ENCODE measurements around the gene RFFL.

Gene RFFL

DNA sequence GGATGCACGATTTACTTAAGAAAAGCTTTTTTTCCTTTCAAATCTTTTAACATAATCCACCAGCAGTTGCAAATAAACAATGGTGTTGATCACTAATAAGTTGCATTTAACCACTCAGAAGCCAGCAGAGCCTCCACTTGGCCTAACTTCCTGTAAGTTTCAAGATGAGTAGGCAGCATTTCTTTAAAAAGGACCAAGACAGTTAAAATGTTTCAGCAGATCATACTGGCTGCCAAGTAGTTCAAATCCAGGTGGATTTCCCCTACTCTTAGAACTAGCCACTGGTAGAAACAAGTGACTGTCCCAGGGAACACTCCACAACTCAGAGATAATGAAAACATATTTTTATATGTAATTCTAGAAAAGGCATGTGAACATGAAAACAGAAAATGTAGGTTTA, 17.0 kb upstream of the RFFL start:
- H3K4me3 ChIP-seq (ENCODE audit: low read depth, low read length) = peak overlapping the region; percentile 21; the same call in 1 of the 2 replicates
- H3K27ac ChIP-seq (ENCODE audit: low read depth, low read length) = peak overlapping the region; percentile 74
- no peaks in the 10 kb centered on the region for H3K27me3 ChIP-seq (ENCODE audit: control insufficient read depth, insufficient read depth, low read length)
- H3K4me1 ChIP-seq (ENCODE audit: control insufficient read depth, insufficient read depth, low read length) = peaks cover 45% of the 10 kb centered on the region
- H3K9ac ChIP-seq (ENCODE audit: low read depth, low read length) = no peak overlapping the region
- no peaks in the 10 kb centered on the region for H3K36me3 ChIP-seq (ENCODE audit: control insufficient read depth, insufficient read depth, low read length)
- no peaks in the 10 kb centered on the region for H3K9me3 ChIP-seq (ENCODE audit: control insufficient read depth, insufficient read depth, low read length)

DNA sequence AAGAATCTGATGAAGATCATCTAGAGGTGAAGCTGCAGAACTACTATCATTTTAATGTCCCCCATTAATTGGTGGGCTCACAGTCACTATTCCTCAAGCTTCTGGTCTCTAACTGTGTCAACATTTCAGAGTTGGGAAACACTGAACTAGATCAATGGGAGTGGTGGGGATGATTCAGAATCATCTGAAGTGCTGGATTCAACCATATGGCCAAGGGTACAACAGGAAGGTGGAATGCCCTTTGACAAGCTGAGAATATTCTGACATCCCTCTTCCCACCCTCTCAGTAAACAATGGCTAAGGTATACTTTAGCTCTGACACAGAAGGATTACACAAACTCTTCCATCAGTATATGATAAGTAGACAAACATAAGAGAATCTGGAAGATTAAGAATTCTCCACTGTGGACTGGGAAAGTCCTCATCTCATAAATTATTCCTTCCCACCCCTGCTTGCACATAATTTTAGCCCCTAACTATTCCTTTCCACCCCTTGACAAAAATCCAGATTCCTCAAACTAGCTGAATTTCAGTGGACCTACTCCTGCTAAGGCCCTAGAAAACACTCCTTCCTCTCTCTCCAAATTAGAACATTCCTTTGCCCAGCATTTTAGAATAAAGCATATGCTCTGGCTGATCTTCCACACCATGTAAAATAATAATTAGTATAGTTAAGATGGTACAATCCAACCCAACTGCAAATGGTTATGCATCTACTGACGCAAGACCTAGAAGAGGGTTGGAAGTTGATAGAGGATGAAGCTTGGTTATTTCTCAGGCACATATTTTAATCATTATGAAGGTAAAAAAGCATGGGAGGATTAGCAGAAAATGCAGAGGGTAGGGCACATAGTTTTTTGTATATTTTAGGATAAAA, 16.3 kb upstream of the RFFL start:
- no peak overlapping the region for H3K9ac ChIP-seq (ENCODE audit: low read depth, low read length)
- peaks cover 39% of the 10 kb centered on the region for H3K4me1 ChIP-seq (ENCODE audit: control insufficient read depth, insufficient read depth, low read length)
- no peaks in the 10 kb centered on the region for H3K27me3 ChIP-seq (ENCODE audit: control insufficient read depth, insufficient read depth, low read length)
- peak overlapping the region; percentile 74 for H3K27ac ChIP-seq (ENCODE audit: low read depth, low read length)
- H3K4me3 ChIP-seq (ENCODE audit: low read depth, low read length) = peak overlapping the region; percentile 21; the same call in 1 of the 2 replicates
- no peaks in the 10 kb centered on the region for H3K9me3 ChIP-seq (ENCODE audit: control insufficient read depth, insufficient read depth, low read length)
- no peaks in the 10 kb centered on the region for H3K36me3 ChIP-seq (ENCODE audit: control insufficient read depth, insufficient read depth, low read length)

DNA sequence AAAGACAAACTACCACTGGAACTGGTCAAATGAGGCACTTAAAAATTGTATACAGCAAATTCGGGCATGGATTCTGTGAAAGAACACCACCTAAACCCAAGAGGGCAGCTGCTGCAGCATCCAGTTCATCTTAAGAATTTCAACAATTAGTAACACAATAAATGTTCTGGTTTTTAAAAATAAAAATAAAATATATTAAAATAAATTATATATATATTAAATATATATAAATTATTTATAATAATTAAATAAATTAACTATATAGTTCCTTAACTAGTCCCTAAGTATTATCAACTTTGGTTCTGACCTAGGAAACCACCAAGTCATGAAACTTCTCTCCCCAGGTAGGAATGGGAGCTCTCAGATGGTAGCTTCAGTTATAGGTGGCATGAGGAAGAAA, 13.4 kb upstream of the RFFL start:
- Histone ChIP-seq H3K9me3 (ENCODE audit: control insufficient read depth, insufficient read depth, low read length) (no peaks in the 10 kb centered on the region), H3K4me1 (ENCODE audit: control insufficient read depth, insufficient read depth, low read length) (peaks cover 24% of the 10 kb centered on the region), H3K27ac (ENCODE audit: low read depth, low read length) (no peak overlapping the region)

DNA sequence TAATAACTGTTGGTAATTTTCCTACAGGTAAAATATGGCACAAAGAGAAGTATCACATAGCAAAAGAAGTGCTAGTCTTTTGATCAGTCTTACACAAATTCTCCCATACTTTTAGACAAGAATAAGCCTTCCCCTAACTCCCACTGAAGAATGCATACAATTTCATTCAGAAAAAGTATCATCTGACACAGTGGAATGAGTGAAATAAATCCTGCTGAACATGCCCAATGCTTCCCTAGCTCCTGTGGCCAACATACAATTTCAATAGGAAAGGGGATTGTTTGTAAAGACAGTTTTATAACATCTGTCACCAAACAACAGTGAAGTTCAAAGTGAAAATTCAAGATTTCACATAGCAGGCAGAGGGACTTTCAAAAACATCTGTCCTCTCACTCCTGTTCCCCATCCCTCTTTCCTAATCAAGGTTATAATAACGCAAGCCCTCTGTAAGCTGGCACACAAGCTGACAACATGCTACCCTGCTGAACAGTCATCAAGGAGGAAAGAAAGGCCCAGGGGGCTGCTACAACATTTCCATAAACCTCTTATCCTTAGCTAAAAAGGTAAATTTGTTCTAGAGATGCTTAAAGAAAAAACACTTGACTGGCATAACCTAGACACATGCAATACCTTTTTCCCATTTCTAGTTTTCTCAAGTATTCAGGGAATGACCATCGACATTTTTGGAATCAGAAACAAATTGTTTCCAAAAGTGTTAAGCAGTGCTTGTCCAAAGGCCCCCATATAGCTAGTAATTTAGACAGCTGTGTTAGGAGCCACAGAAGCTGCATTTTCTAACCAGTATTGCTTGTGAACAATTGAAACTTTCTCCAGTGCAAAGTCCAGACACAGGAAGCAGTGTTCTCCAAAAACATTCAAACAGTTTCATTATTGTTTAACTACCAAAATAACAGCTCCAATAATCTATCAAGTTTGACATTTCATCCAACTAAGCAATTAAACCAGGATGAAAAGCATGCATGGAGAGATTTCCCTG, 11.5 kb upstream of the RFFL start:
- no peak overlapping the region for H3K27ac ChIP-seq (ENCODE audit: low read depth, low read length)
- H3K9me3 ChIP-seq (ENCODE audit: control insufficient read depth, insufficient read depth, low read length) = no peaks in the 10 kb centered on the region
- no peak overlapping the region for H3K4me3 ChIP-seq (ENCODE audit: low read depth, low read length)
- no peaks in the 10 kb centered on the region for H3K27me3 ChIP-seq (ENCODE audit: control insufficient read depth, insufficient read depth, low read length)
- peaks cover 6% of the 10 kb centered on the region for H3K4me1 ChIP-seq (ENCODE audit: control insufficient read depth, insufficient read depth, low read length)
- no peak overlapping the region for H3K9ac ChIP-seq (ENCODE audit: low read depth, low read length)
- no peaks in the 10 kb centered on the region for H3K36me3 ChIP-seq (ENCODE audit: control insufficient read depth, insufficient read depth, low read length)

More for the DNA sequence above, 13.4 kb upstream of the RFFL start:
- Histone ChIP-seq H3K4me3 (ENCODE audit: low read depth, low read length) (no peak overlapping the region), H3K36me3 (ENCODE audit: control insufficient read depth, insufficient read depth, low read length) (no peaks in the 10 kb centered on the region), H3K27me3 (ENCODE audit: control insufficient read depth, insufficient read depth, low read length) (no peaks in the 10 kb centered on the region), H3K9ac (ENCODE audit: low read depth, low read length) (no peak overlapping the region)

DNA sequence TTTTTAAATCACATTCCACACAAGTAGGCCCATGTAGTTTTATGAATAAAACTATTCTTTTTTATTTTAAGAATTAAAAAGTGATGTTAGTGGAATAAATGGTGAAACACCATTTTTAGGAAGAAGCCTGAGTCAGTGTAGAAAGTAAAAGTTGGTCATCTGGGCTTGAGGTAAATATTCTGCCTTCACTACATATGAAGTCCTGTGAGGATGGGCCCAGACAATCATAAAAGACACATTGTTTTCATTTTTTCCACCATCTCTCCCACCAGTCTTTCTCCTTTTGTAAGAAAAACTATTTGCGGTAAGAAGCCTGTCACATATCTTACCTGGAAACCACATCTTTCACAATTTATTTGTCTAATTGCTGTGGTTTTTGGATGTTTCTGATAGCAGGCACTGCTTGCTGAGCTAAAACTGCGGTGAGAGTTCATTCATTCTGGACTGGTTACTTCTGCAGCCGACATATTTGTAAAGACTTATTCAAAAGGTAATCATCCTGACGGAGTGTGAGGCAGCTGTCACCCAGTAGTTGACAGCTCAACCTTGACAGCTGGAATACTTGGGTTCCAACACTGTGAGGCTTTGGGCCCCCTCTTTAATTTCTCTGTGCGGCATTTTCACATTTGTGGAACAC, 10.6 kb upstream of the RFFL start:
- no peak overlapping the region for H3K9ac ChIP-seq (ENCODE audit: low read depth, low read length)
- no peaks in the 10 kb centered on the region for H3K36me3 ChIP-seq (ENCODE audit: control insufficient read depth, insufficient read depth, low read length)
- no peak overlapping the region for H3K4me3 ChIP-seq (ENCODE audit: low read depth, low read length)
- H3K27me3 ChIP-seq (ENCODE audit: control insufficient read depth, insufficient read depth, low read length) = no peaks in the 10 kb centered on the region
- H3K4me1 ChIP-seq (ENCODE audit: control insufficient read depth, insufficient read depth, low read length) = no peaks in the 10 kb centered on the region
- no peaks in the 10 kb centered on the region for H3K9me3 ChIP-seq (ENCODE audit: control insufficient read depth, insufficient read depth, low read length)
- H3K27ac ChIP-seq (ENCODE audit: low read depth, low read length) = no peak overlapping the region

DNA sequence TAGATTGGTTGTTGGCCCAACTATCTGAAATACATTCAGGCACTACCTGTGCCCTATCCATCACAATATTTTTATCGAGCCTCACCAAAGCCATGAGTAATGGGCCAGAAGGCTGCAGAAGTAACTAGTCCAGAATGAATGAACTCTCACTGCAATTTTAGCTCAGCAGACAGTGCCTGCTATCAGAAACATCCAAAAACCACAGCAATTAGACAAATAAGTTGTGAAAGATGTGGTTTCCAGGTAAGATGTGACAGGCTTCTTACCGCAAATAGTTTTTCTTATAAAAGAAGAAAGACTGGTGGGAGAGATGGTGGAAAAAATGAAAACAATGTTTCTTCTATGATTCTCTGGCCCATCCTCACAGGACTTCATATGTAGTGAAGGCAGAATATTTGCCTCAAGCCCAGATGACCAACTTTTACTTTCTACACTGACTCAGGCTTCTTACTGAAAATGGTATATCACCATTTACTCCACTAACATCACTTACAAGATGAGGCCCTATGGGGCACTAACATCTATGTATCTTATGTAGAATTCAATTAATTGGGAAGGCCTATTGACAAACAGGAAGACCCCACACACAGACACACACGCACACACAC, 9.8 kb upstream of the RFFL start:
- no peak overlapping the region for H3K27ac ChIP-seq (ENCODE audit: low read depth, low read length)
- H3K4me1 ChIP-seq (ENCODE audit: control insufficient read depth, insufficient read depth, low read length) = no peaks in the 10 kb centered on the region; the same call in 1 of the 2 replicates
- no peaks in the 10 kb centered on the region for H3K27me3 ChIP-seq (ENCODE audit: control insufficient read depth, insufficient read depth, low read length)

DNA sequence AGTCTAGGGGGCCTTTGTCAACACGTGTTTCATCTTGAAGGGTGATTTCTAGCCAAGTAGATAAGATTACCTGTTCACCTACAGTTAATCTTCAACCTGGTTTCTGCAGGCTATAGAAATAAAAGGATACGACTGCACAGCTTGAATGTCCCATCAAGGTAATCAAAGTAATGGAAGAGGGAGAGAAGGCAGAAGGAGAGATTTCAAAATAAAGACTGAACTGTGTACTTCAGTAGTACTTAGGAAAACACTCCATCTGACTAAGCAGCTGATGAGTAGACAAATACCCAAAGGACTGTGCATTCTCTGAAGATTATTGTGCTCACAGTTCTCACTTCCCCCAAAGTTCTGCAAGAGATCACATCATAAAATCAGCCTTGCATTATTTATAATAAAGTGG, 5.8 kb upstream of the RFFL start:
- H3K27me3 ChIP-seq (ENCODE audit: control insufficient read depth, insufficient read depth, low read length) = no peaks in the 10 kb centered on the region
- H3K36me3 ChIP-seq (ENCODE audit: control insufficient read depth, insufficient read depth, low read length) = no peaks in the 10 kb centered on the region
- no peak overlapping the region for H3K27ac ChIP-seq (ENCODE audit: low read depth, low read length)
- H3K9me3 ChIP-seq (ENCODE audit: control insufficient read depth, insufficient read depth, low read length) = no peaks in the 10 kb centered on the region
- H3K4me1 ChIP-seq (ENCODE audit: control insufficient read depth, insufficient read depth, low read length) = peaks cover 20% of the 10 kb centered on the region
- H3K4me3 ChIP-seq (ENCODE audit: low read depth, low read length) = no peak overlapping the region
- no peak overlapping the region for H3K9ac ChIP-seq (ENCODE audit: low read depth, low read length)

More for the DNA sequence above, 9.8 kb upstream of the RFFL start:
- Histone ChIP-seq H3K36me3 (ENCODE audit: control insufficient read depth, insufficient read depth, low read length) (no peaks in the 10 kb centered on the region), H3K9me3 (ENCODE audit: control insufficient read depth, insufficient read depth, low read length) (no peaks in the 10 kb centered on the region), H3K9ac (ENCODE audit: low read depth, low read length) (no peak overlapping the region), H3K4me3 (ENCODE audit: low read depth, low read length) (no peak overlapping the region)

DNA sequence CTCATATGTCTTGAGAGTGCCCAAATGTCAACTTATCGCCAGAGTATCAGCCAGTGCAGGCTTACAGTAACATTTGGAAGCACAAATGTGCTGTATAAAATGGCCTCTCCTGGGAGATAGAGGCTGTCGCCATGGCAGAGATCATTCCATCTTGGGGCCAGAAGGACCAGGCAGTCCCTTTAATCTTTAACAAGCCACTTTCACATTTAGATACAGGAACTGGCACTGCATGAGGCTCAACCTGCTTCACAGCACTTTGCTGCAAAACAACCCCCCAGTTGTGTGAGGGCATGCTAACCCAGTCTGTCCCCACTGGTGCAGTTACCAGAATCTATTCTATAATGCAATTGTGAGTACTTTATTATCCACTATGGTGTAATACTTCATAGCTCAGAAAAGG, 4.7 kb upstream of the RFFL start:
- Histone ChIP-seq H3K27me3 (ENCODE audit: control insufficient read depth, insufficient read depth, low read length) (no peaks in the 10 kb centered on the region), H3K4me3 (ENCODE audit: low read depth, low read length) (no peak overlapping the region), H3K4me1 (ENCODE audit: control insufficient read depth, insufficient read depth, low read length) (peaks cover 27% of the 10 kb centered on the region), H3K9me3 (ENCODE audit: control insufficient read depth, insufficient read depth, low read length) (no peaks in the 10 kb centered on the region), H3K27ac (ENCODE audit: low read depth, low read length) (no peak overlapping the region), H3K9ac (ENCODE audit: low read depth, low read length) (no peak overlapping the region), H3K36me3 (ENCODE audit: control insufficient read depth, insufficient read depth, low read length) (no peaks in the 10 kb centered on the region)

DNA sequence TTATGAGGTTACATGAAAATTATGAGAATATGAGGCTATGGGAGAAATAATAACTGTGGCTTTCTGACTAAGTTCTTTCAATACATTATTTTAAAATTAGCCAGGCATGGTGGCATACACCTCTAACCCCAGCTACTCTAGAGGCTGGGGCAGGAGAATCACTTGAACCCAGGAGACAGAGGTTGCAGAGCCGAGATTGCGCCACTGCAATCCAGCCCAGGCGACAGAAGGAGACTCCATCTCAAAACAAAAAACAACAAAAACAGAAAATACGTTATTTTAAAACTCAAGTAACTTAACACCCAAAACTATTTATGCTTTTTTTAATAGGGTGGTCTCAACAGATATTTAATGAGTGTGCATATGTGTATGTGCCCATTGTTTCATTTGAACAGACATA, 2.4 kb upstream of the RFFL start:
- no peaks in the 10 kb centered on the region for H3K36me3 ChIP-seq (ENCODE audit: control insufficient read depth, insufficient read depth, low read length)
- no peak overlapping the region for H3K27ac ChIP-seq (ENCODE audit: low read depth, low read length)
- no peak overlapping the region for H3K4me3 ChIP-seq (ENCODE audit: low read depth, low read length)
- no peak overlapping the region for H3K9ac ChIP-seq (ENCODE audit: low read depth, low read length)
- peaks cover 36% of the 10 kb centered on the region for H3K4me1 ChIP-seq (ENCODE audit: control insufficient read depth, insufficient read depth, low read length)
- no peaks in the 10 kb centered on the region for H3K27me3 ChIP-seq (ENCODE audit: control insufficient read depth, insufficient read depth, low read length)
- H3K9me3 ChIP-seq (ENCODE audit: control insufficient read depth, insufficient read depth, low read length) = no peaks in the 10 kb centered on the region

DNA sequence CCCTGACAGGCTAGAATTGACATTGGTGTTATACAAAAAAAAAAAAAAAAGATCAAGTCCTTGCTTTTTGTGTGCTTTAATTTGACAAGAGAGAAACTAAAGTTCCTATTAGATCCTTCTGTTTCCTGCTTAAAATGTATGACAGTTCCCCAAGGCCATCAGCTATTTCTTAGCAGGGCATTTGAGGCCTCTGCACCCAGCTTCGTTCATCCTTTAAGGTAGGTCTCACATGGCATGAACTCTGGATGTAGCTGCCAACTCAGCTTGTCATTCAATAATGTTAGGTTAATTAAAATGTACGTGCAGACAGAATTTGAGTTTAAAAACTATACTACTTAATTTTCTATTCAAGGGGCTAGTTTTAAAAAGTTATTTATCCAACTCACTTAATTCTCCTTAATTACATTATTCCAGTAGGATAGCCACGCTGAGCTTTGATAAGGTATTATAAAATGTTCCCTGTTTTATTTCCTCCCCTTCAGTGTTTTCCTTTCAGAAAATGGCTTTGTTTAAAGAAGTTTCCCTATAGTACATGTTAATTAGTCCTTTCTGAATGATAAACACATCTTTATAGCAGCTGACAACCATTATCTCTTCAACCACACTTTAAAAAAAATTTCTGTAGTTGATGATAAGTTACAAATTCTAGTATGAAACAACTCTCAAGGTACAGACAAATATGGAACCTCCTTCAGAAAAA, 1.2 kb upstream of the RFFL start:
- Histone ChIP-seq H3K27ac (ENCODE audit: low read depth, low read length) (peak overlapping the region; percentile 99), H3K36me3 (ENCODE audit: control insufficient read depth, insufficient read depth, low read length) (no peaks in the 10 kb centered on the region), H3K4me1 (ENCODE audit: control insufficient read depth, insufficient read depth, low read length) (peaks cover 36% of the 10 kb centered on the region), H3K27me3 (ENCODE audit: control insufficient read depth, insufficient read depth, low read length) (no peaks in the 10 kb centered on the region), H3K9me3 (ENCODE audit: control insufficient read depth, insufficient read depth, low read length) (no peaks in the 10 kb centered on the region), H3K4me3 (ENCODE audit: low read depth, low read length) (peak overlapping the region; percentile 41; the same call in 1 of the 2 replicates), H3K9ac (ENCODE audit: low read depth, low read length) (peak overlapping the region; percentile 64; the same call in 1 of the 2 replicates)

Measured in HUES48 (cell line).